GM18951 (cell line): ENCODE results near the gene HSD17B12.
"Not testable (repeated sequence)": the region's sequence is repeated elsewhere in the genome, so short reads cannot be mapped to it uniquely, and the experiment has no call there.

Experiments
- POLR2A ChIP-seq: IDR thresholded peaks from 4 replicates; pipeline ENCODE4 v1.6.1; 2011; ENCODE audit warnings: mild to moderate bottlenecking; ENCODE audit not compliant: insufficient read length, insufficient read depth; ENCODE audit errors: extremely low read depth
- in situ Hi-C: fragments of 300-500 bp; cut with MboI; formaldehyde crosslinking; loops from one replicate; pipeline ENCODE4 v1.12.0; 2022; ENCODE audit warnings: low sequenced_read_pairs, mixed read lengths, inconsistent platforms; ENCODE audit not compliant: unreplicated experiment

HSD17B12 gene

GRCh38 chr11:43664295-43664694, 16.2 kb upstream of the HSD17B12 start:
- no peak for TF ChIP-seq POLR2A
- in situ Hi-C loops: no loop called here

GRCh38 chr11:43671284-43671683, 9.3 kb upstream of the HSD17B12 start:
- in situ Hi-C loops: not testable (repeated sequence)

- in situ Hi-C loops: no loop called here
- no peak for TF ChIP-seq POLR2A
Observed at GRCh38 chr11:43674560-43674959, 6.0 kb upstream of the HSD17B12 start.

GRCh38 chr11:43676933-43677332, 3.6 kb upstream of the HSD17B12 start:
- in situ Hi-C loops: no loop called here
- TF ChIP-seq POLR2A: no peak

GRCh38 chr11:43681401-43681942, 934 bp downstream of the HSD17B12 start:
- TF ChIP-seq POLR2A: no peak
- in situ Hi-C loops: no loop called here

- in situ Hi-C loops: not testable (repeated sequence)
Observed at GRCh38 chr11:43682081-43682480, 1.5 kb downstream of the HSD17B12 start.

- in situ Hi-C loops: no loop called here
- no peak for TF ChIP-seq POLR2A
Observed at GRCh38 chr11:43685440-43685839, 4.9 kb downstream of the HSD17B12 start.

GRCh38 chr11:43686207-43686606, 5.7 kb downstream of the HSD17B12 start:
- no peak for TF ChIP-seq POLR2A
- in situ Hi-C loops: no loop called here

- in situ Hi-C loops: no loop called here
- TF ChIP-seq POLR2A: no peak
Observed at GRCh38 chr11:43687120-43687791, 6.7 kb downstream of the HSD17B12 start.

- in situ Hi-C loops: no loop called here
Observed at GRCh38 chr11:43688394-43688793, 7.9 kb downstream of the HSD17B12 start.

GRCh38 chr11:43689167-43689566, 8.6 kb downstream of the HSD17B12 start:
- TF ChIP-seq POLR2A: no peak
- in situ Hi-C loops: no loop called here

More at GRCh38 chr11:43688394-43688793, 7.9 kb downstream of the HSD17B12 start:
- TF ChIP-seq POLR2A: no peak

- in situ Hi-C loops: no loop called here
- TF ChIP-seq POLR2A: no peak
Observed at GRCh38 chr11:43690929-43691725, 10.6 kb downstream of the HSD17B12 start.

- in situ Hi-C loops: no loop called here
- TF ChIP-seq POLR2A: no peak
Observed at GRCh38 chr11:43691806-43692205, 11.3 kb downstream of the HSD17B12 start.

GRCh38 chr11:43693069-43693468, 12.5 kb downstream of the HSD17B12 start:
- no peak for TF ChIP-seq POLR2A
- in situ Hi-C loops: no loop called here
